Measurements from ENCODE around the gene RAB22A. TPM values are rescaled to one million over a fixed set of nuclear protein-coding genes. Genes with fewer than 3 reads are reported as not detected.
"Not testable (repeated sequence)": the region's sequence is repeated elsewhere in the genome, so short reads cannot be mapped to it uniquely, and the experiment has no call there.

The RAB22A gene
- total RNA-seq, 1 experiment from 2014 or later: 13.8 TPM

DNA sequence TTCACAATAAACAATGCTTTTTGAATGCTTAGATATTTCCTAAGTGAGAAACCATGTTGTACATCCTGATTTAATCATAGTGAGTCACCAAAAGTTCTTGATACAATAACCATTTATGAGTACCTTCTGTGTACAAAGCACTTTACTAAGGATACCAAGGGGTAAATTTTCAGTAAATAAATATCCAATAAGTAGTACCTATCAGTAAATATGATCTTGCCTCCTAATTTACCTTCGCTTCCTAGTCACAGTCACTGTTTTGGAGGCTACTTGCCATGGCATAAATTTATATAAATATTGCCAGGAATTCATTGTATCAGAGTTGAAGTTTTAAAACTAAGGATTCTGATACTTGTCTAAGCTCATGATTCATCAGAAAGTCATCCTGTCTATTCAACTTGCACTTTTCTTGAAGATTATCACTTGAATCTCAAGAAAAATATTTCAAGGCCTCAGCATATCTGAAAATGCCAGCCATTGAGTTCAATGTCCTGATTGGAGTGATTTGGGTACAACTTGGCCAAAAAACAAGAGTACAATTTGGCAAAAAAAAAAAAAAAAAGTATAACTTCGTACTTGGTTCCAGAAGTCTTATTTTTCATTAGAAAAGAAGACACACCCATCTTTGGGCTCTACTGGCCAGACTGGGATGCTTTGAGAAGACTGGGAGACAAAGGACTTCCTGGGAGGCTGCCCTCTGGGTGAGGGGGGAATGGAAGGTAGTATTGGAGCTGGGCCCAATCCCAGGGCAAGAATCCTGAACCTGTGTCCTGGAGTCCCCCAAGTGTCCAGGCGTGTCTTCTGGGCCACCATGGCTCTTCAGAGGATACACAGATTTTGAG, 32.8 kb downstream of the RAB22A start:
- no peak for DNase-seq (ENCODE audit: low read depth)

DNA sequence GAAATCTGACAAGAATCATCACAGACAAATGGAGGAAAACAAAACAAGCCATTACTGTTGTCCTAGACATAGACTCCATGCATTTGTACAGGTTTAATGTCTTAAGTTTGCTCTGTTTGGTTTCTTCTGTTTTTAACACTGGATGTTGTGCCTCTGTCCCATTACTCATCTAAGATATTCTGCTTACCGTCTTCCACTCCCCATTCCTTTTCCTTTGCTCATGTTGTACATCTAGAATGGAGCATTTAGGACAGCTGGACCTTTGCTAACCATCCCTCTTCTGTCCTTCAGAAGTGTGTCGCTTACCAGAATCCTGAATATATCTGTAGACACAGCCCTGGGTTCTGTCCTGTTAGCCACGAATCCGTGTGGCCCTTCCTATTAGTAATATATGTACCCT, 35.2 kb downstream of the RAB22A start:
- no peak for DNase-seq (ENCODE audit: low read depth)

DNA sequence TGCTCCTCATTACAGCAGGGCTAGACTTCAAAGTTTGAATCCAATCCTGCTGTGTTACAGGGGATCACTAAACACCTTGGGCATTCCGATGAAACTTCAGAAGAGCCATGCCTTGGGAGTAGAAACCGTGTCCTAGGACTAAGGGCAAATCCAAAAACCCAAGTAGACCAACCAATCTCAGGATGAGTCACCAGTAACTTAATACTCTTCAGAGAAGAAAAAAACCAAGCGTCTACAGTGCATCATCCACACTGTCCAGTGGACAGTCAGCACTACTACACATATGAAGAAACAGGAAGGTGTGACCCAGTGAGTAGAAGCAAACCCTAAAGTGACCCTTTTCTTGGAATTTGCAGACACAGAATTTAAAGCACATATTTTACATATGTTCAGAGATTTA, 40.1 kb downstream of the RAB22A start:
- peak; percentile 58 for DNase-seq (ENCODE audit: low read depth)

DNA sequence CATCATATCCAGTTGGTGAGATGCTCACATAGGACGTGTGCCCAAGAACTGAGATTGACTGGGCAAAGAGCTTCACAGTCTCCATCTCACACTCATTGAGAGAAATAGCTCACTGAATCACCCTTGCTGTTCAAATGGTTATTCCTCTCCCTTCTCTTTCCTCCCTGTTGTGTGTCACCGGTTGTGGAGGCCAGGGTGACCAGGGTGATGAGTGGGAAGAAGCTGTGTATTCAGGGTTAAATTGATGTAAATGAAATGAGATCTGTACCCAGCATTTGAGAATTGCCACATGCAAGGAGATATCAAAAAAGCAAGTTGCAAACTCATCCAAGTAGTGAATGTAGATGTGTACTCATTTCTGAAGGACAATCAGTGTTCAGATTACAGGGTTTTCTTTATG, 43.0 kb downstream of the RAB22A start:
- DNase-seq (ENCODE audit: low read depth): no peak

DNA sequence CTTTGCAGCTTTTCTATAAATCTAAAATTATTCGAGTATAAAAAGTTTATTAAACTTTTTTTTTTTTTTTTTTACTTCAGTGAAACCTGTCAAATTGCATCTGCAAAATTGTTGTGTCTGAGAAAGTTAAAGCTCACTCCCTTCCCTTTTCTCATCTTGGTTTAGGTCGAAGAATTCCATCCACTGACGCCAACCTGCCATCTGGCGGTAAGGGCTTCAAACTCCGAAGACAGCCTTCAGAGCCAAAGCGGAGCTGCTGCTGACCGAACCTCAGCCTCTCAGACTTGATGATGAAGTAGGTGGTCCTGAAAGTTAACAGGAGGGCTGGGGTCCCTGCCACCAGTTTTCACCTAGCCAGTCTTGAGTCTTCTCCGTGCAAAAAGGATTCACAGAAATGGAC, 49.9 kb downstream of the RAB22A start:
- no peak for DNase-seq (ENCODE audit: low read depth)

DNA sequence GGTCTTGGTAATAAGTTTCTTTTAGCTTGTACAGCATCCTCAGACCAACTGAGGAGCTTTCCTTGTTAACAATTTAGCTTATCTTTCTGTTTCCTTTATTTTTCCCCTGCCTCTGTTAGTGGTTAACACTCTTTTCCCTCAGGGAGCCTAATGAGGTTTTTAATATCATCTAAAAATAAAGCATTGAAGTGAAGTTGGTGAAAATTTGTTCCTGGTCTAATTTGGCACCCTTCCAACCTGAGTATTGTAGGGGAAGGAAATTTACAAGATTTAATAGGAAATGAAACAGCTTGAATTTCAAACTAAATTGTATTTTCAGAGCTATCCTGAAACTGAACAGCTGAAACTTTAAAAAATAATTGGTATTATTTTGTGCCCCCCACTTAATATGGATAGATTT, 51.4 kb downstream of the RAB22A start:
- DNase-seq (ENCODE audit: low read depth): no peak

DNA sequence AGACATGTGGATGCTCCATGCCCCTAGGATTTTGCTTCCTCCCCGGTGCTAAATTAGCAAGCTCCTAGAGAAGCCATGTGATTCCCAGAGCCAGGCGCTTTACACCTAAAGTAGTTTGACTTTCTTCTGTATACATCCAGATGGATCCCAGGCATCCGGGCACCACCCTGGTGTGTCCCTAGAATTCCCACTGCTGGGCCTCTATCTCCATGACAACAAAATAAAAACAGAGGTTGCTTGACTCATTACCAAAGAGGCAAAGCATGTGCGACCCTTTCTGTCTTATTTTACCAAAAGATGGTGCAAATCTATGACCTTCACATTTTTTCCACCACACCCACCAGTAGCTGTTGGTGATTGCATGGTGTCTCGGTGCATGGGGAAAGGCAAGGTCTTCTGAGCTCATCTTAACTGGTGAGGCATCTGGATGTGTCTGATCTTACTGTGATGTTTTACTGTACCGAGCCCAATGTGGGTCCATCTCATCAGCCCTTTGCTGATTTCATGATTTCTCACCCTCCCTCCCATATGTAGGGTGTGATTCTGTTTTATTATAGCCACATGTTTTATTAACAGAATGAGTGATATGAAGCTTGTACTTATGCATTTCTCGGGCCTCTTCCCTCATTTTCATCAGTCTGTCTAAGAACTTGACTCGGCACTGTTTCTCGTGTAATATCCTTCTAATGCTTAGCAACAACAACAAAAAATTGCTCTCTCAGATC, 52.1 kb downstream of the RAB22A start:
- no peak for DNase-seq (ENCODE audit: low read depth)

DNA sequence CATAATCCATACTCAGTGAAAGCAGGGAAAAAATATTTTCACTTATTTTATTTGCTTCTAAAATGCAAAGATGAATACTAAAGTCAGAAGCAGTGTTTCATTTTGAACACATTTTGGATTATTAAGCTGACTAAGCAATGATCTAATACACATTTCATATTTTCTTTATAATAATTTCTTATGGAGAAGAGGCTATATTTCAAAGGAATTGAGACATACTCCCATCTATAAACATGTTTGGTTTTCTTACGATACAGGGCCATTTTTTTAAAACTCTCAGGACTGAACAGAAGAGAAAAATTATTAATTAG, 52.6 kb downstream of the RAB22A start:
- no peak for DNase-seq (ENCODE audit: low read depth)

DNA sequence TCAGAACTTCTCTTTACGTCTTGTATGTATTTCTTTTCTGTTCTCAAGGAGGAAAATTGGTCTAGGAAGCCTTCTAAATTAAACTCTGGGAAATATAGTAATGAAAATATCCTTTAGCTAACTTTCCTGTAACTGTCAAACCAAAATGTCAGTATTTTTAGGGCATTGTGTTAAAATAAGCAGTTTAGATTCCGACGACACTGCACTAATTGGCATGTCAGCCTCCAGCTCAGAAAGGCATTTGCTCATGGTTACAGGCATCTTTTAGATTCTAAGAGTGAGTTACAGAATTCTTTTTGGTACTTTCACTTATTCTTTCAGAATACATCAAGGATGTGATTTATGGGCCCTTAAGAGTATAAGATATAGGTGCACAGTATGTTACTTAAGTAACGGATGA, 53.5 kb downstream of the RAB22A start:
- DNase-seq (ENCODE audit: low read depth): no peak

DNA sequence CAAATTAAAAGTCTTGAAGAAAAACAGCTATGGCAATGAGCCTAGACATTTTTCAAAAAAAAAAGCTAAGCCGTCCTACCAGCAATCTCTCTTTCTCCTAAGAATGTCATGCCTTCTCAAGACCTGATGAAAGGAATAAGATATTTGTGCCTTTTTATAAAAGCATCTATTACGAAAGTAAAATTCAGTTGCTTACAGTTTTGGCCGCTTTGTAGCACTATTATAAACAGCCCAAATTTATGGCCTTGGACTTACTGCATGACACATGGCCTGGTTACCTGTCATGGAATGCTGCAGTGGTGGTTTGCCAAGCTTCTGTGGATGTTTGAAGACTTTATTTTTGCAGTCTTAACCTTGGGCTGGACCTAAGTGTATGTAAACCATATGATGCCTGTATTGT, 57.4 kb downstream of the RAB22A start:
- no peak for DNase-seq (ENCODE audit: low read depth)

DNA sequence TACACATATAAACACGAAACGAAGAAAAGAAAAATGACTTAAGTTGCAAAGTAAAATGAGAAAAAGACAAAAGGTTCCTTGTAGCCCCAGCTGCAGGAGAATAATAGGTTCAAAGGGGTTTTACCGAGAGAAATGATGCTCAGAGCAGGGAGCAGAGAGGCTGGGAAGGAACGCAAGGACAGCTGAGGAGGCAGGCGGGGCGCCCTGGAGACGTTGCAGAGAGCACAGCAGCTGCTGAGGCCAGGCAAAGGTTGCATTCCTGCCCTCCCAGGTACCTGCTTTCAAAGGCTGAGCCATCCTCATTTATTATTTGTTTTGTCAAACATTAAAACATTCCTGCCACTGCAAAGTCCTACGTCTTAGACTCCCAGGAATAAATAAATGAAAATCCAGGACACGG, 63.3 kb downstream of the RAB22A start:
- DNase-seq (ENCODE audit: low read depth): no peak

DNA sequence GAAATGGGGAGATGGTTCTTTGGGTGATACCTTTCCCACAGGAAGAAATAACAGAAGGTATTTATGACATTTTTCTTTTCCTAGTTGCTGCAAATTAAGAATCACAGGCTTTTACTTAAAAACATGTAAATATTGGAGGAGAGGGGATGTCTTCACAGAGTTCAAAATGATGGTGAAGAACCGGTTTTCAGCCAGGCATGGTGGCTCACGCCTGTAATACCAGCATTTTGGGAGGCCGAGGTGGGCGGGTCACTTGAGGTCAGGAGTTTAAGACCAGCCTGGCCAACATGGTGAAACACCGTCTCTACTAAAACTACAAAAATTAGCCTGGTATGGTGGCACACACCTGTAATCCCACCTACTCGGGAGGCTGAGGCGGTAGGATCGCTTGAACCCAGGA, 63.8 kb downstream of the RAB22A start:
- not testable (repeated sequence) for DNase-seq (ENCODE audit: low read depth)

DNA sequence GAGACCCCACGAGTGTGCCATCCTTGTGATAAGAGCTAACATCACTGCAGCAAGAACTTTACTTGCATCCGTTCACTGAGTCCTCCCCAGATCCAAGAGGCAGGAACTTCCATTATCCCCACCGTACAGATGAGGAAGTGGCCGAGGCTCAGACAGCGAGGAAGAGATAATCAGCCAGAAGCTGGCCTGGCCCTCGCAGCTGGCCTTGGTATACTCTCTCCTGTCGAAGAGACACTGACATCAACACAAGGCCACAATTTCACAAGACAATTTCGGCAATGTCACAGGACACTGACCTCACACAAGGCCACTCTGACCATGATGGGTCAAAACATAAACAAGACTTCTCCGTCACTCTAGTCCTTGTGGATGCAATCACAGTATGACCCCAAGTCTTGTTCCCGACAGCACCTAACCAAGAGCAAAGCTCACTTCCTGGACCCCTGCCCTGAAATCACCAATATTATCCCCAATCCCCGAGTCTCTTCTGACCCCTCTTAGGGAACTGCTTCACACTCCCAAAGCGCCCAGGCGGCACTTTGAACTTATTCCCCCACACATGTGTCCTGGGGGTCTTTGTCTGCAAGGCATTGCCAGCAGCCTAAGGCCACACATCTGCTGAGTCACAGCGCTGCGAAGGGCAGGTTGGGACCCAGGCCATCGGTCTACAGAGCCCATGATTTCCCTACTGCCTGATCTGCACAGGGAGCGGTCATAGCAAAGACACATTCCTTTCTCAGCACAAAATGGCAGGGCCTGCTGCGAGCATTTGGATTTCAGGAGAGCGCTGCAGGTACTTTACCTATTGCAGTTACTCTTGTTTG, 64.7 kb downstream of the RAB22A start:
- DNase-seq (ENCODE audit: low read depth): no peak

DNA sequence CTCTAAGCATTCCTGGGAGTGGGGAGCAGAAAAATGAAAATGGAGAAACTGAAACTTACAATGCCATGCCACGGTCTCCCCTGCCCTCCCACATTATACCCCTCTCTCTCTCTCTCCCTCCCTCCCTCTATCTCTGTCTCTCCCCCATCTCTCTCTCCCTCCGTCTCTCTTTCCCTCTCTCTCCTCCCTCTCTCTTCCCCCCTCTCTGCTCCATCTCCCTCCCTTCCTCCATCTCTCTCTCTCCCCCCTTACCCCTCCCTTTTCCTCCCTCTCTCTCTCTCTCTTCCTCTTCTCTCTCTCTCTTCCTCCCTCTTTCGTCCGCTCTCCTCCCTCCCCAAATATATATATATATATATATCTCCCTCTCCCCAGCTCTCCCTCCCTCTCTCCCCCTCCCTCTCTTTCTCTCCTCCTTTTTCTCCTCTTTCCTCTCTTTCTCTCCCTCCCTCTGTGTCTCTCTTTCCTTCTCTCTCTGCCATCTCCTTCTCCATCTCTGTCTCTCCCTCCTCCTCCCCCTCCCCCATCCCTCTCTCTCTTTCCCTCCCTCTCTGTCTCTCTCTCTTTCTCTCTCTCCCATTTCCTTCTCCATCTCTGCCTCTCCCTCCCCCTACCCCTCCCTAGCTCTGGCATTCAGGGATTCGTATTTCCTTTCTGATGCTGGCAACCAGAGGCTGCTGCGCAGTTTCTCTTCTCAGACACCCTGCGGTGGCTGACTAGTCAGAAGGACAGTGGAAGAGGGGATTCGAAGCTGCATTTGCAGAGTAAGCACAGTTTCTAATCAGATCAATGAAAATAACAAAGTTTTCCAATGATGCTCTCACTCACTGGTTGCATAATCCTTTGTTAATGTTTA, 65.6 kb downstream of the RAB22A start:
- no peak for DNase-seq (ENCODE audit: low read depth)

DNA sequence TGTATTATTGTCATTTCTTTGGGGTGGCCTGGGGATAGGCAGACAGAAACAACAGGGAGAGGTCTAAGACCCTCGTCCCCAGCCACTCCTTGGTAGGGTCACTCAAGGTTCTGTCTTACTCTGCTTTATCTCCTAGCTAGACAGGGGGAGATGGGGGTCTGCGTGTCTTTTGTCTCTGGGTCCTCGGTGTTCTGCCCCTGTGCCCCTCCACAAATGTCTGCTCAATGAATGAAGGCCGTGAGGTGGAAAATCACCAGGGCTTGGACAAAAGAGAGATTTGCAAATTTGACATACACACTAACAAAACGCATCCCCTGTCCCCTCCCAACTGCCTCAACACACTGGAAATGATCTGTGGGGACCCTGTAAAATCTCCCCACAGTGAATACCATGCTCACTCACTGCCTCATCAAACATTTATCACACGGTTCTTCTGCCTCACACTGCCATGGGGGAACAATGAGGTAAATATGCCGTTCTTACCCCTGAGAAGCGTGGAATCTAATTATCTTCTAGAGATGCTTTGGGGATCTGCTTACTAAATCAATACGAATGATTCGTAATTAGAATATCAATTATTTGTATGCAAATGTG, 66.3 kb downstream of the RAB22A start:
- DNase-seq (ENCODE audit: low read depth): no peak

DNA sequence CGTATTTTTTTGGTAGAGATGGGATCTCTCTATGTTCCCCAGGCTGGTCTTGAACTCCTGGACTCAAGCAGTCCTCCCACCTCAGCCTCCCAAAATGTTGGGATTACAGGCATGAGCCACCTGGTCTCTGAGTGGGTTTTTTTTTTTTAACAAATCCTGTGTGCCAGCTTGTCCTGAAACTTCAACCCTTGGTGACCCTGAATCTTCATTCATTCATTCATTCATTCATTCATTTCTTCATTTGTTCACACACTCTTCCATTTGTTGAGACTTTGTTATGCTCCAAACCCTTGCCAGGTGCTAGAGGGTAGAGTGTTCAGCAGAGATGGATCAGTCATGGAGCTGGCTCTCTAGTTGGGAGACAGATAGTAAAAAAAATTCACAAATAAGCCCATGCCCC, 67.5 kb downstream of the RAB22A start:
- no peak for DNase-seq (ENCODE audit: low read depth)

DNA sequence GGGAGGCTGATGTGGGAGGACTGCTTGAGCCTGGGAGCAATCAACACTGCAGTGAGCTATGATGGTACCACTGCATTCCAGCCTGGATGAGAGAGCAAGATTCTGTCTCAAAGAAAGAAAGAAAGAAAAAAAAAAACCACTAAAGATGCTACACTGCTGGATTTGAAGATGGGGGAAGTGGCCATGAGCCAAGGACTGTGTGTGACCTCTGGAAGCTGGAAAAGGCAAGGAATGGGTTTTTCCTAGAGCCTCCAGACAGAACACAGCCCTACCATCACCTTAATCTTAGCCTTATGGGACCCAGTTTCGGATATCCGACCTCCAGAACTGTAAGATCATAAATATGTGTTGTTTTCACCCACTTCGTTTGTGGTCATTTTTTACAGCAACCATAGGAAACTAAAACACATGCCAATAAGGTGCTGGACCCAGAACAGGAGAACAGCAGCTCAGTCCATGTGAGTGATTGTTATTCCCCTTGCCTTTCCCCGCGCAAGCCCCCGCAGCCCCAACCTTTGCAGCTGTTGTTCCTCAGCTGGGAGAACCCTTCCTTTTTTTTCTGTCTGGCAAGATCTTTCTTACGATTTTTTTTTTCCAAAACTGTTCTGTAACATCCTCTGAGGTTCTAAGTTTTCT, 68.4 kb downstream of the RAB22A start:
- DNase-seq (ENCODE audit: low read depth): no peak

DNA sequence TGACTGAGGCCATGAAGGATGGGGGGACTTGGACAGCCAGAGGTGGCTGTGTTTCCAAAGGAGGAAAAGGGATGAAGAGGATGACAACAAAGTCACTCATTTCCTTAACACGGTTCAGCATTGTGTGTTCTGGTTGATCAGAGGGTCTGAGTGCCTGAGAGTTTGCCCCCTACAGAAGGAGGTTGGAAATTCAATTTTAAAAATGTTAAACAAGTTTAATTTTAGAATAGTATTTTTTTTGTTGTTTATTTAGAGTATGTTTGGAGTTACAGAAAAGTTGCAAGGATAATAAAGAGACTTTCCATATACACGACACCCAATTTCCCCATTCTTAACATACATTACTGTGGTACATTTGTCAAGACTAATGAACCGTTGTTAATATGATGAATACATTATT, 69.2 kb downstream of the RAB22A start:
- no peak for DNase-seq (ENCODE audit: low read depth)

DNA sequence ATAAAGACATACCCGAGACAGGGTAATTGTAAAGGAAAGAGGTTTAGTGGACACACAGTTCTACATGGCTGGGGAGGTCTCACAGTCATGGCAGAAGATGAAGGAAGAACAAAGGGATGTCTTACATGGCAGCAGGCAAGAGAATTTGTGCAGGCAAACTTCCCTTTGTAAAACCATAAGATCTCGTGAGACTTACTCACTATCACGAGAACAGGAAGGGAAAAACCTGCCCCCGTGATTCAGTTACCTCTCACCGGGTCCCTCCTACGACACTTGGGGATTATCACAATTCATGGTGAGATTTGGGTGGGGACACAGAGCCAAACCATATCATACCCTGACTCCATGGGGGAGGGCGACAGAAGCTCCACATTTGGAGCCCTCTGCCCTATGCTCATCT, 72.1 kb downstream of the RAB22A start:
- DNase-seq (ENCODE audit: low read depth): no peak

DNA sequence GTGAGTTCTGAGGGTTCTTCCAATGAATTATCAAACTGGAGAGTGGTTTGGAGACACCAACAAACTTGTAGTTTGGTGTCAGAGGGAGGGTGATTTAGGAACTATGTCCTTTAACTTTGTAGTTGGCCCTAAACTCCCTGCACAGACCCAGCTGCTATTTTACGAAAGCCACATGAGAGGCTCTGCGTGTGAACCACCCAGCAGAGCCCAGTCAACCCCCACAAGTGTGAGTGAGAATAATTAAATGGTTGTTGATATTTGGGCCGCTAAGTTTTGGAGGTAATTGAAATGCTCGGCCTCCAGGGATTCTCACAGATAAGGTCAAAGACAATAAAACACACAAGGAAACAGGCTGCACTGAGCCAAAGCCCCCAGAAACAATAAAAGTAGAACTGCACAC, 72.6 kb downstream of the RAB22A start:
- no peak for DNase-seq (ENCODE audit: low read depth)

DNA sequence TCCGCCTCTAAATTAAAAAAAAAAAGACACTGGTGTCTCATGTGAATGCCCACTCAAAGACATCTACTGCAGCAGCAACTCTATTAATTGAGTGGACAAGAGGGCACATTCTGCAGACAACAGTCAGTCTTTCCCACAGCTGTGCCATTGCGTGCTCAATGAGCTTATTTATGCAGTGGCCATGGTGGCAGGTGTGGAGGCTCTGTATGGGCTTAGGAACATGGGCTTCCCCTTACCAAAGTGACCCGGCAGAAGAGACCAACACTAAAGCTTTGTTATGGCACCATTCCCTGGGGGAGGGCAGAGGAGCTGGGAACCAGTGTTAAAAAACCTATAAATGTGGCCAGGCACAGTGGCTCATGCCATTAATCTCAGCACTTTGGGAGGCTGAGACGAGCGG, 75.3 kb downstream of the RAB22A start:
- DNase-seq (ENCODE audit: low read depth): no peak

Data from Daoy (cell line).